ENCODE measurements around the gene OR1L8. TPM values are rescaled to one million over a fixed set of nuclear protein-coding genes. Genes with fewer than 3 reads are reported as not detected.
"Not testable (repeated sequence)": the region's sequence is repeated elsewhere in the genome, so short reads cannot be mapped to it uniquely, and the experiment has no call there.

Gene OR1L8
- not detected for total RNA-seq
- long read RNA-seq, result 0 reads

- H3K9me3 ChIP-seq; H3K36me3 ChIP-seq; DNase-seq; H3K4me1 ChIP-seq; ATAC-seq; H3K27ac ChIP-seq; H3K27me3 ChIP-seq; intact Hi-C loops (cut with DNase I); H3K4me3 ChIP-seq: not testable (repeated sequence)
Observed at GRCh38 chr9:122583284-122583683, at the start of gene OR1L8. OR1L8 (minus strand) TSS chr9:122583384; CDS start chr9:122568477, 14,907 bp downstream.

- DNase-seq (no peak), ATAC-seq (no peak)
- Histone ChIP-seq H3K27me3 (no peaks in the 10 kb centered on the region), H3K9me3 (no peaks in the 10 kb centered on the region), H3K4me1 (no peaks in the 10 kb centered on the region), H3K27ac (no peak overlapping the region), H3K36me3 (no peaks in the 10 kb centered on the region), H3K4me3 (no peak overlapping the region)
- no peak for TF ChIP-seq CTCF (IDR thresholded peaks at IDR 0.05)
- intact Hi-C loops (cut with DNase I), result no loop called here
Observed at GRCh38 chr9:122619996-122620395, 36.8 kb upstream of the OR1L8 start.

DNA sequence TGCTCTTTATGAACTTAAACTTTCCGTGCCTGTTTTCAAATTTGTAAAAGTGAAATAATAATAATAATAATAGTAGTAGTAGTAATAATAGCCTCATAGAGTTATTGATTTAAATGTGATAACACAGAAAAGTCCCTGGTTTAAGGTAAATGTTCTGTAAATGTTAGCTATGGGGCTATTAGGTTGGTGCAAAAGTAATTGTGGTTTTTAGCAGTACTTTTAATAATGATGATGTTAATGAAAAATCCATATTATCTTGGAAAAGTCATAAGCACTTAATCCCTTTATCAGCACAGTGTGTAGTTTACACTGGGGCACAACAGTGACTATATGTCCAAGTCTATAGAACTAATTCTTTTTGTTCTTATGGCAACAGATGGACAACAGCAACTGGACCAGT, 31.2 kb upstream of the OR1L8 start, which contains the start of gene OR1Q1:
Gene OR1Q1, plus strand, starts transcription at position 377 of the 400 bp plus-strand sequence. Its CDS starts 0 bp downstream, at position 377.
- H3K27me3 ChIP-seq, result no peaks in the 10 kb centered on the region
- ATAC-seq (no peak), DNase-seq (no peak)
- H3K4me1 ChIP-seq, result no peaks in the 10 kb centered on the region
- TF ChIP-seq CTCF (IDR thresholded peaks at IDR 0.05), result no peak
- no peaks in the 10 kb centered on the region for H3K36me3 ChIP-seq
- intact Hi-C loops (cut with DNase I), result no loop called here
- H3K4me3 ChIP-seq, result no peak within 1 kb of the TSS
- H3K27ac ChIP-seq, result no peak within 1 kb of the TSS
- H3K9me3 ChIP-seq, result no peaks in the 10 kb centered on the region

DNA sequence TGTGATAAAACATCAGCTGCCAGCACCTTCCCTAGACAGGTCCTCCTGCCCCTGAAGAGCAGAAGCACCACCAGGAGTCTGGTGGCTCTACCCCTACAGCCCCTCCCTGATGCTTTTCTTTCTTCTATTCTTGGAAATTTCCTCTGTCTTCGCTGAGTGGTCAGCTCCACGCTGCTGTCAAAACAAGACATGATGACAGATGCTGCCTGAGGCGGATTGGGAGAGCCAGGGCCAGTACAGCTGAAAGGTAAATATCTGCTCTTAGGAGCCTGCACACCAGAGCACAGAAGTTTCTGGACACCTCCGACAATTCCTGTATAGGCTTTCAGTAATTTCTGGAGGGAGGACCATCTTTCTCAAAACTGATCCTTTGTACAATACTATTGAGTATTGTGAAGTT, 26.6 kb upstream of the OR1L8 start:
- TF ChIP-seq CTCF (IDR thresholded peaks at IDR 0.05), result no peak
- no peaks in the 10 kb centered on the region for H3K27me3 ChIP-seq

DNA sequence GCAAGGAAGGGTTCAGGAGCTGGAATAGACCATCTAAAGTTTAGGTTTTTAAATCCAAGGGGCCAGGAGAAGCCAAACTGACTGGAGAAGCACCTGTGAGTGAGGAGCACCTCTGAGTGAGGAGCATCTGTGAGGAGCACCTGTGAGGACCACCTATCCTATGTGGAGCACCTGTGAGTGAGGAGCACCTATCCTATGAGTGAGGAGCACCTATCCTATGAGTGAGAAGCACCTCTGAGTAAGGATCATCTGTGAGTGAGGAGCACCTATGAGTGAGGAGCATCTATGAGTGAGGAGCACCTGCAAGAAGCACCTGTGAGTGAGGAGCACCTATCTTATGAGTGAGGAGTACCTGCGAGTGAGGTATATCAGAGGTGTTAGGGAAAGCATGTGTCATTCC, 23.4 kb upstream of the OR1L8 start:
- Histone ChIP-seq H3K27ac (no peak overlapping the region), H3K4me3 (no peak overlapping the region), H3K27me3 (no peaks in the 10 kb centered on the region), H3K9me3 (no peaks in the 10 kb centered on the region), H3K36me3 (no peaks in the 10 kb centered on the region), H3K4me1 (no peaks in the 10 kb centered on the region)
- no peak for ATAC-seq
- TF ChIP-seq CTCF (IDR thresholded peaks at IDR 0.05), result no peak
- no peak for DNase-seq
- intact Hi-C loops (cut with DNase I), result no loop called here

More for the DNA sequence above, 26.6 kb upstream of the OR1L8 start:
- ATAC-seq (no peak), DNase-seq (no peak)
- Histone ChIP-seq H3K4me1 (no peaks in the 10 kb centered on the region), H3K27ac (no peak overlapping the region), H3K36me3 (no peaks in the 10 kb centered on the region), H3K9me3 (no peaks in the 10 kb centered on the region), H3K4me3 (no peak overlapping the region)
- intact Hi-C loops (cut with DNase I), result no loop called here

- H3K27ac ChIP-seq, result no peak overlapping the region
- H3K9me3 ChIP-seq, result no peaks in the 10 kb centered on the region
- no peak for TF ChIP-seq CTCF (IDR thresholded peaks at IDR 0.05)
- no peak for DNase-seq
- no peak overlapping the region for H3K4me3 ChIP-seq
- intact Hi-C loops (cut with DNase I), result no loop called here
- no peaks in the 10 kb centered on the region for H3K27me3 ChIP-seq
- ATAC-seq, result no peak
- H3K4me1 ChIP-seq, result no peaks in the 10 kb centered on the region
- H3K36me3 ChIP-seq, result no peaks in the 10 kb centered on the region
Observed at GRCh38 chr9:122605691-122606090, 22.5 kb upstream of the OR1L8 start.

Measured in upper lobe of right lung (tissue), 1 donor.